Heart right ventricle (tissue), 16 donors: ENCODE measurements around the gene CX3CR1. TPM values are rescaled to one million over a fixed set of nuclear protein-coding genes. Genes with fewer than 3 reads are reported as not detected.
"Not testable (repeated sequence)": the region's sequence is repeated elsewhere in the genome, so short reads cannot be mapped to it uniquely, and the experiment has no call there.

Source experiments
- ATAC-seq, 8 donors: fragments of 200-7000 bp; cut with Tn5 transposase; one replicate each; pipeline ENCODE4 v1.9.1; 2020; ENCODE audit warnings: mild to moderate bottlenecking in 8 of 8, moderate library complexity in 8 of 8, moderate number of reproducible peaks in 1 of 8
- DNase-seq, 2 donors: peaks; one replicate each; pipeline ENCODE4 v3.0.0-alpha.2; 2020
- H3K27ac ChIP-seq, 10 donors: fragments of 200-600 bp; sonication (generic) in 2 of 10; one replicate each; pipeline versions ENCODE4 v1.5.0 to v1.8.0; 2020 to 2022; ENCODE audit warnings: mild to moderate bottlenecking in 3 of 10
- H3K27me3 ChIP-seq, 7 donors: fragments of 200-600 bp; one replicate each; pipeline ENCODE4 v1.8.0; 2021 to 2022; ENCODE audit warnings: mild to moderate bottlenecking in 2 of 7
- H3K36me3 ChIP-seq, 9 donors: fragments of 200-600 bp; sonication (generic) in 1 of 9; one replicate each; pipeline versions ENCODE4 v1.5.0 to v1.8.0; 2020 to 2022; ENCODE audit warnings: mild to moderate bottlenecking in 2 of 9
- H3K4me1 ChIP-seq, 9 donors: fragments of 200-600 bp; sonication (generic) in 1 of 9; one replicate each; pipeline versions ENCODE4 v1.5.0 to v1.8.0; 2020 to 2022; ENCODE audit warnings: mild to moderate bottlenecking in 4 of 9
- H3K4me3 ChIP-seq, 10 donors: fragments of 200-600 bp; sonication (generic) in 2 of 10; one replicate each; pipeline versions ENCODE4 v1.5.0 to v1.8.0; 2020 to 2022; ENCODE audit warnings: mild to moderate bottlenecking in 7 of 10, moderate library complexity in 2 of 10
- H3K9me3 ChIP-seq, 11 donors: fragments of 200-600 bp in 10 of 11; sonication (generic) in 2 of 11; one replicate each; pipeline versions ENCODE4 v1.5.0 to v1.8.0; 2013 to 2022; ENCODE audit warnings: mild to moderate bottlenecking in 2 of 11, control low read depth in 1 of 11, moderate library complexity in 1 of 11
- WGBS, 2 donors: extraction: QIAGEN DNeasy Blood & Tissue Kit; methylation state at CpG; one replicate each; pipeline ENCODE4 v1.1.7; 2013; ENCODE audit warnings: inconsistent platforms in 1 of 2; 5-methylcytosine and 5-hydroxymethylcytosine counted together
- intact Hi-C, 10 donors: fragments of 100-400 bp; cut with DNase I; formaldehyde crosslinking; loops; one replicate each; pipeline versions ENCODE4 v1.11.1 to v1.14.2; 2022
- polyA plus RNA-seq, 2 donors: library from polyadenylated mRNA; stranded (reverse); fragments of 200-250 nt; gene quantifications; one replicate each; pipeline ENCODE4 v1.2.3, GENCODE V29; 2013
- total RNA-seq, 10 donors: library from RNA; stranded (reverse); fragmentation: NEBNext Ultra II Directional in 3 of 10; extraction: Animal tissue kit (Norgen Biotek cat#: 25700) in 3 of 10; gene quantifications; one replicate each; pipeline versions ENCODE4 v1.2.1 to v1.2.4, GENCODE V29; 2021 to 2023
- TF ChIP-seq, protein P1 (sequence below), 9 donors: fragments of 200-600 bp; sonication (generic) in 2 of 9; IDR thresholded peaks; one replicate each; pipeline versions ENCODE4 v1.5.0 to v1.8.0; 2021 to 2022; ENCODE audit warnings: antibody characterized with exemption in 9 of 9, mild to moderate bottlenecking in 5 of 9, moderate library complexity in 1 of 9
- donor health status: Arrhythmogenic right ventricular cardiomyopathy.
- donor health status: ischemic (EF 13 %, LVEDD 7.1; RV severe dilation, severe dysfunction).
- donor health status: healthy with polysubstance abuse.
- donor health status: DM: no; HTN: yes; CAD: no.
- donor health status: DM: no; HTN: no; CAD: no.
- donor health status: ischemic (EF 25% LVEDD 6.9; RV normal size, moderate dysfunction).
- donor health status: ischemic (EF 25% LVEDD 5.7; RV mildly dilated, moderate dysfunction).
- donor health status: healthy.
- donor health status: DM: yes; HTN: yes; CAD: no.
- donor health status: Ischemic cardiomyopathy.
- donor health status: ischemic (EF 35%, LVEDD 5.7; RV mildly dilated, moderate dysfunction).
- donor health status: nonischemic (EF 11% LVEDD 7.7; RV severe dilation, severe dysfunction).
- donor health status: DM: yes; HTN: yes; CAD: no.
- donor health status: PGD.
- donor health status: ischemic (EF 29% LVEDD 5.4; RV normal size, mild dysfunction).
- donor health status: nonischemic (EF 23%, LVEDD 6.1; RV moderate dilation, normal function).

The CX3CR1 gene
- total and polyA plus RNA-seq, 12 donors, result 0.12 to 6.9 (median 0.88) TPM

DNA sequence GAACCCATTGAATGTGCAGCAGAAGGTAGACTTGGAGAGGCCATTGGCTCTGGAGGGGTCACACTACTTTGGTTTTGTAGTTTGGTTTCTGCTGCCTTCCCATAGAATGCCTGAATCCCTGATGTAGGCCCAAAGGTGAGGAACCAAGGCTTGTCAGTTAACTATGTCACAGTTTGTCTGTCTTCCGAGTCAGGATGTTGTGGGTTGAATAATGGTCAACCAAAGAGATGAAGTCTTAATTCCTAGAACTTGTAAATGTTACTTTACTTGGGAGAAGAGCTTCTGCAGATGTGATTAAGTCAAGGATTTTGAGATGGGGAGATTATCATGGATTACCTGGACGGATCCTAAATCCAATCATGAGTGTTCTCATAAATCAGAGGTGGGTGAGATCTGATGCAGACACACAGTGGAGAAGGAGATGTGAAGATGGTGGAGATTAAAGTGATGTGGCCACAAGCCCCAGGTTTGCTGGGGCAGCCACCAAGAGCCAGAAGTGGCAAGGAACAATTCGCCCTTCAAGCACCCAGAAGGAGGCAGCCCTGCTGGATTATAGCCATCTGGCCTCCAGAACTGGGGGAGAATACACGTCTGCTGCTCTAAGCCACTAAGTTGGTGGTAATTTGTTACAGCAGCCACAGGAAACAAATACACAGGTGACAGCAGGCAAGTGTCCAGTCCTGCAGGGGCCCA lies 47.4 kb upstream of the CX3CR1 start:
- no peak for DNase-seq
- ATAC-seq, result no peak
- WGBS, 2 donors, result 78 to 85% methylated on average over 4 of the region's 4 CpGs
- Histone ChIP-seq H3K9me3 (no peaks in the 10 kb centered on the region), H3K27me3 (peaks cover 0 to 11% (median 0%) of the 10 kb centered on the region in 7 donors), H3K36me3 (no peaks in the 10 kb centered on the region), H3K27ac (no peak overlapping the region), H3K4me1 (no peaks in the 10 kb centered on the region), H3K4me3 (no peak overlapping the region)
- TF ChIP-seq, protein P1, sequence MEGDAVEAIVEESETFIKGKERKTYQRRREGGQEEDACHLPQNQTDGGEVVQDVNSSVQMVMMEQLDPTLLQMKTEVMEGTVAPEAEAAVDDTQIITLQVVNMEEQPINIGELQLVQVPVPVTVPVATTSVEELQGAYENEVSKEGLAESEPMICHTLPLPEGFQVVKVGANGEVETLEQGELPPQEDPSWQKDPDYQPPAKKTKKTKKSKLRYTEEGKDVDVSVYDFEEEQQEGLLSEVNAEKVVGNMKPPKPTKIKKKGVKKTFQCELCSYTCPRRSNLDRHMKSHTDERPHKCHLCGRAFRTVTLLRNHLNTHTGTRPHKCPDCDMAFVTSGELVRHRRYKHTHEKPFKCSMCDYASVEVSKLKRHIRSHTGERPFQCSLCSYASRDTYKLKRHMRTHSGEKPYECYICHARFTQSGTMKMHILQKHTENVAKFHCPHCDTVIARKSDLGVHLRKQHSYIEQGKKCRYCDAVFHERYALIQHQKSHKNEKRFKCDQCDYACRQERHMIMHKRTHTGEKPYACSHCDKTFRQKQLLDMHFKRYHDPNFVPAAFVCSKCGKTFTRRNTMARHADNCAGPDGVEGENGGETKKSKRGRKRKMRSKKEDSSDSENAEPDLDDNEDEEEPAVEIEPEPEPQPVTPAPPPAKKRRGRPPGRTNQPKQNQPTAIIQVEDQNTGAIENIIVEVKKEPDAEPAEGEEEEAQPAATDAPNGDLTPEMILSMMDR (IDR thresholded peaks at IDR 0.05), result no peak
- intact Hi-C loops, result no loop called here

DNA sequence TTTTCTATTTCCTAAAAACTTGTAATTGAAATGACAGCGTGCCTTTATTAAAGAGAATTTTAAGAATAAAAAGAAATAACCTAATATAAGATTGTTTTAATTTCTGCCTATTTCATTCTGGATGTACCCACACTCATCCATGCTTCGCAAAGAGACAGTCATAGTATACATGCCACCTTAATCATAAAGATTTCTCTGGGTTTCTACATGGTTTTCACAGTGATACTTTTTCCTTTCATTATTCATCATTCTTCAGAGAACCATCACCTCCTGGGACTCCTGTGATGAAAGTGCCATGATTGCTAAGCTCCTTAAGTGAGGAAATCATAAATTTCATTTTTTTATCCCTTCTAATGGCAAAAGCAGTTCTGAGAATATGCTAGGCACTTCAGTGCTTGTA lies 45.4 kb upstream of the CX3CR1 start:
- no peak for DNase-seq
- TF ChIP-seq, protein P1 (IDR thresholded peaks at IDR 0.05), result no peak
- intact Hi-C loops, result no loop called here
- H3K27ac ChIP-seq, result no peak overlapping the region
- H3K4me3 ChIP-seq, result no peak overlapping the region
- H3K9me3 ChIP-seq, result peaks cover 0 to 1% (median 0%) of the 10 kb centered on the region in 11 donors
- H3K36me3 ChIP-seq, result no peaks in the 10 kb centered on the region
- no peak for ATAC-seq
- no peaks in the 10 kb centered on the region for H3K4me1 ChIP-seq
- 92 to 96% methylated on average over 2 of the region's 2 CpGs for WGBS, 2 donors
- peaks cover 0 to 11% (median 0%) of the 10 kb centered on the region in 7 donors for H3K27me3 ChIP-seq

DNA sequence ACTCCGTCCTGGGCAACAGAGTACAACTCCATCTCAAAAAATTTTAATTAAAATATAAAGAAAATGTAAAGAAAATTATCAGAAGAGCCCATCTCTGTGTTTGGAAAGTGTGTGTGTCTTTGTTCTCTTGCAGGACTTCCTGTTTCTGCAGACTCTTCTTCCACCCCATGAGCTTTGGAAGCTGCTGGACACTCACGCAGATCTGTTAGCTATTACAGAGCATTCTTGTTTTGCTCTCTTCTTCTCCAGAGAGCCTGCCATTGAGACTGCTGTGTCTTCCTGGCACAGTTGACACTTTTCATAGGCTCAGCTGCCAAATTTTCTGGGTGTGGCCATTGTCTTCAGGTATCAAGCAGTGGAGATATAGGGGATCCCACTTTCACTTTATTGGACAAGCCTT lies 43.7 kb upstream of the CX3CR1 start:
- DNase-seq (no peak), ATAC-seq (no peak)
- Histone ChIP-seq H3K36me3 (no peaks in the 10 kb centered on the region), H3K4me1 (no peaks in the 10 kb centered on the region), H3K27ac (no peak overlapping the region), H3K27me3 (peaks cover 0 to 11% (median 0%) of the 10 kb centered on the region in 7 donors), H3K9me3 (peaks cover 0 to 9% (median 0%) of the 10 kb centered on the region in 11 donors), H3K4me3 (no peak overlapping the region)
- 69 to 71% methylated on average over 2 of the region's 2 CpGs for WGBS, 2 donors
- TF ChIP-seq, protein P1 (IDR thresholded peaks at IDR 0.05), result no peak
- intact Hi-C loops, result no loop called here

DNA sequence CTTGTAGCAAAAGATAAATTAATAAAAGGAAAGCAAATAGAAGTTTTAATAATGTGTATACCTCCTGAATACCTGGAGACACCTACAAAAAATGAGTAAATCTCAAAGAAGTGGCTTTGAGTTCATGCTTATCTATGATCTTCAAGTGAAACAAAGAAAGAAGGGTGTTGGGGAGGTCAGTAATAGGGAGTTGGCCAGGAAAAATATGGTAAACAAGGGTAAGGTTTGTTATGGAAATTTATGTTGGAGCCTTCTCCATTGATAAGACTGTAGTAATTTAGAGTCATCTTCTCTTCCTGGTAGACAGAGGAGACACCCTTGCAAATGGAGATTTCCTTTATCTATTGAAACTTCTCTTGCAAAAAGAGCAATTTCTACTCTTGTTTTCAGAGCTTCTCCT lies 43.1 kb upstream of the CX3CR1 start:
- ATAC-seq (no peak), DNase-seq (no peak)
- Histone ChIP-seq H3K27me3 (peaks cover 0 to 11% (median 0%) of the 10 kb centered on the region in 7 donors), H3K36me3 (no peaks in the 10 kb centered on the region), H3K4me1 (no peaks in the 10 kb centered on the region), H3K27ac (no peak overlapping the region), H3K9me3 (peaks cover 0 to 9% (median 0%) of the 10 kb centered on the region in 11 donors), H3K4me3 (no peak overlapping the region)
- TF ChIP-seq, protein P1 (IDR thresholded peaks at IDR 0.05), result no peak
- intact Hi-C loops, result no loop called here

DNA sequence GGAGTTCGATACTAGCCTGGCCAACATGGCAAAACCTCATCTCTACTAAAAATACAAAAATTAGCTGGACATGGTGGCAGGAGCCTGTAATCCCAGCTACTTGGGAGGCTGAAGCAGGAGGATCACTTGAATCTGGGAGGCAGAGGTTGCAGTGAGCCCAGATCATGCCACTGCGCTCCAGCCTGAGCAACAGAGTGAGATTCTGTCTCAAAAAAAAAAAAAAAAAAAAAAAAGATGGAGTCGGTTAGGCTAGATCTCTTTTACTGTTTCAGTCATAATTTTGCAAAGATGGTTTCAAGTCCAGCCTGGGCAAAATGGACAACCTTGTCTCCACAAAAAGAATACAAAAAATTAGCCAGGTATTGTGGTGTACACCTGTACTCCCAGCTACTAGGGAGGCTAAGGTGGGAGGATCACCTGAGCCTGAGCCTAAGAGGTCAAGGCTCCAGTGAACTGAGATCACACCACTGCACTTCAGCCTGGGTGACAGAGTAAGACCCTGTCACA lies 42.4 kb upstream of the CX3CR1 start:
- H3K4me1 ChIP-seq, H3K4me3 ChIP-seq, ATAC-seq, H3K36me3 ChIP-seq, H3K27ac ChIP-seq, DNase-seq, H3K9me3 ChIP-seq, intact Hi-C loops: not testable (repeated sequence)
- peaks cover 0 to 11% (median 0%) of the 10 kb centered on the region in 7 donors for H3K27me3 ChIP-seq
- WGBS, 2 donors, result 56 to 62% methylated on average over 3 of the region's 3 CpGs

DNA sequence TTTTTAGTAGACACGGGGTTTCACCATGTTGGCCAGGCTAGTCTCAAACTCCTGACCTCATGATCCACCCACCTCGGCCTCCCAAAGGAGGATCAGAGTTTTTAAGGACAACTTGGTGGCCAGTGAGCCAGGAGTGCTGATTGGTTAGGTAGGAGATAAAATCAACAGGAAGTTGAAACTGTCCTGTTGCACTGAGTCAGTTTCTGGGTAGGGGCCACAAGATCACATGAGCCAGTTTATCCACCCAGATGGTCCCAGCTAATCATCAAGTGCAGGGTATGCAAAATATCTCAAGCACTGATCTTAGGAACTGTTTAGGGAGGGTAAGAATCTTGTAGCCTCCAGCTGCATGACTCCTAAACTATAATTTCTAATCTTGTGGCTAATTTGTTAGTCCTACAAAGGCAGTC lies 41.7 kb upstream of the CX3CR1 start:
- H3K4me1 ChIP-seq, DNase-seq, H3K4me3 ChIP-seq, ATAC-seq, H3K9me3 ChIP-seq, intact Hi-C loops, H3K36me3 ChIP-seq, H3K27ac ChIP-seq: not testable (repeated sequence)
- peaks cover 0 to 11% (median 0%) of the 10 kb centered on the region in 7 donors for H3K27me3 ChIP-seq
- WGBS, 2 donors, result 80 to 89% methylated on average over 2 of the region's 2 CpGs
